HG03521 (cell line): ENCODE results near the gene SLC24A5.

Experiments used
- ATAC-seq: cut with Tn5 transposase; IDR thresholded peaks from one replicate; pipeline ENCODE4 v1.9.1; 2021; ENCODE audit warnings: mild to moderate bottlenecking, moderate library complexity; ENCODE audit not compliant: unreplicated experiment

Gene SLC24A5

GRCh38 chr15:48120745-48121144, at the start of gene SLC24A5:
SLC24A5 (plus strand) TSS chr15:48120990; CDS start chr15:48121045, 55 bp downstream.
- no peak for ATAC-seq

- ATAC-seq: no peak
Measured at GRCh38 chr15:48072941-48073340, 47.8 kb upstream of the SLC24A5 start.

DNA sequence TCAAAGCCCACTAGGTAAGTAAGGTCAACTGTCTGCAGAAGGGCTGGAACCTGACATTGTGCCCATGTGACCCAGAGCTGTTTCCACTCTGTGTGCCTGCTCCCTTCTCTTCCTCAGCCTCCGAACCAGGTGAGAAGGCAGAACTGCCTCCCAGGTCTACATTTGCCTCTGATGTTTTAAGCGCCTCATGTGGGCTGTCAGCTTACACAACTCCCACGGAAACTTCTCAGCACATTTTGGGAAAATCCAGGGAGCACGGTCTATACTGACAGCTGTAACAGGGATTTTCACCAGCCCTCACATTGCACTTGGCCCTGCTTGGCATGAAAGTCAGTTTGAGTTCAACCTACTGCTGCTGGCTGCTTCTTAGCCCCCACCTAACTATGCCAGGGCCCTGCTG, 46.9 kb upstream of the SLC24A5 start:
- ATAC-seq: no peak

DNA sequence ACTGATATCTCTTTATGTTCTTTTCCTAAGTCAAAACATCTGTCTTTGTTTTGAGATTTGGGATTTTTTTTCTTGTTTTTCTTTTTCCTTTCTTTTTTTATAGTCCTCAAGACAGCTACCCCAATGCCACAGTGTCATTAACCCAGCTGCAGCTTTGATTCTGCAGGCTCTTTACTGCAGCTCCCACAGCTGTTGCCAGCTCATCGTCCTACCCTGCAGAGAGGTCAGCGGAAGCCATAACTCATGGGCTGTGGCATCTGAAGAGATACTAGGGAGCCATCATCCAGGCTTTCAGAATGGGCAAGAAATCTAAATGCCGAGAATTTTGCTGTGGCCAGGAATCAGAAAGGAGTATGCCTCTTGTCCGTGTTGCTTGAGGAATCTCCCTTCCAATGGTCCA, 44.3 kb upstream of the SLC24A5 start:
- ATAC-seq: no peak

GRCh38 chr15:48077616-48078184, 43.1 kb upstream of the SLC24A5 start:
- no peak for ATAC-seq

DNA sequence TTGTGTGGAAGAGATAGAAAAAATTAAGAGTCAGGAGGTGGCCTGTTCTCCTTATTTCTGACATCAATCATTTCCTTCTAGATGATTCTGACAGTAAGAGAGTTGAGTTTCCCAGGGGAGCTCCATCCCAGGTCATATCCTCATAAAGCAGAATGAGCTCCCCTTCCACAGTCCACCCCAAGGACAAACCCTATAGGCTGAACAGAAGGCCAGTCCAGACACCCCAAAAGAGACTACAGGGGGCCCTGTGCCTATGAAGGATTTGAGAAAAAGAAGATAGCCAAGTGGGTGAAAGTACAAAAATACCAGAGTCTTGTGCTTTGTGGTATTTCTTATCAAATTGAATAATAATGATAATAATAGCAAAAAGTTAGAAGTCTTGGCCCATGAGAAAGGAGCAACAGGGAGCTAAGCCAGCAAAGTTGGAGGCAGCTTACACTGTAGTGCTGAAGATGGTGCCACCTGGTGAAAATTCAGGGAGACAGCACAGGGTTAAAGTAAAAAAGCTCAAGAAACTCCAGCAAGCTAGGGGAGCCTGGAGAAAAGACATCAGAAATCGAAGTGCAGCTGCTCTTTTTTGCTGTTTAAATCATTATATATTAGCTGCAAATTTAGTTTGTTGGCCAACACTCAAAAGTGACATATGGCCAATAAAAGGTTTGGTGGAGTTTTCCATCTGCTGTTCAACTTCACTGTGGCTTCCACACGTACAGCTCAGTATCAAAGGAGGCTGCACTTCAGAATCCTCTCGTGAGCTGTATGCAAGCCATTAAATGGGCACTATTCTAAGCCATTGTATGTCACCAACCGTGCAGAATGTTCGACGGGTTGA, 35.8 kb upstream of the SLC24A5 start:
- ATAC-seq: no peak

DNA sequence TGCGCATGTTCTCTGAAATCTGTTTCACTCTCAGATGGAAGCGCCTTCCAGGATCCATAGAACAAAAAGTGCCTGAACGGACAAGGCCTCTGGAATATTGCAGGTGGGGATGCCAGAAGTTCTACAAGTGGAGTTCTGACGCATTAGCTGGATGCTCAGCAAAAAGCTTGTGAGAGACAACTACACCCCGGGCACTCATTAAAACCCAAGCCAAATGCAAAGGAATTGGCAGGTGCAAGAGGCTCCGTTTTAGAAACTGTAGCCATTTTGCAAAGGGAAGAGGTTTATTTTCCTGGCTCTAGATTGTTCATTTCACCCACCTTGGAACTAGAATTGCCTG, 35.2 kb upstream of the SLC24A5 start:
- no peak for ATAC-seq

GRCh38 chr15:48086133-48086532, 34.7 kb upstream of the SLC24A5 start:
- ATAC-seq: no peak

- no peak for ATAC-seq
Measured at GRCh38 chr15:48086576-48086975, 34.2 kb upstream of the SLC24A5 start.

- ATAC-seq: no peak
Measured at GRCh38 chr15:48087844-48088243, 32.9 kb upstream of the SLC24A5 start.

- ATAC-seq: no peak
Measured at GRCh38 chr15:48089702-48090101, 31.1 kb upstream of the SLC24A5 start.

GRCh38 chr15:48090115-48090514, 30.7 kb upstream of the SLC24A5 start:
- ATAC-seq: no peak

GRCh38 chr15:48090666-48091065, 30.1 kb upstream of the SLC24A5 start:
- no peak for ATAC-seq

- no peak for ATAC-seq
Measured at GRCh38 chr15:48091522-48091921, 29.3 kb upstream of the SLC24A5 start.

DNA sequence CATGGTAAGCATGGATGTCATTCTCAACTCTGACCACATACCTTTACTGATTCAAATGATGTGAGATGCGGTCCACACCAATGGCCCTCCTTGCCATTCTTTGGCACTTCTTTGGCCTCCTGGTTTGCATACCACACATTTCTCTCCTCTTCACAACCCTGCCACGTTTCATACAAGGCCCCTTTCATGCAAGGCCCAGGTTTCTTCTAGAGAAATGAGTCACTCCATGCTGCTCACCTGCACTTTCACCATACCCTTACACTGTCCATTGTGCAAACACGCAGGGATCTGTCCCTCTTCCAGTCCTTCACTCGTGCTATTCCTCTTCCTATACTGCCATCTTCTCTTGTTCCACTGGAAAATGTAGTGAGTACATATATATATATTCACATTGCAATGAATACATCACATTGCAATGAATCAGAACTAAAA, 24.4 kb upstream of the SLC24A5 start:
- ATAC-seq: peak; percentile 79

GRCh38 chr15:48096813-48097212, 24.0 kb upstream of the SLC24A5 start:
- no peak for ATAC-seq

DNA sequence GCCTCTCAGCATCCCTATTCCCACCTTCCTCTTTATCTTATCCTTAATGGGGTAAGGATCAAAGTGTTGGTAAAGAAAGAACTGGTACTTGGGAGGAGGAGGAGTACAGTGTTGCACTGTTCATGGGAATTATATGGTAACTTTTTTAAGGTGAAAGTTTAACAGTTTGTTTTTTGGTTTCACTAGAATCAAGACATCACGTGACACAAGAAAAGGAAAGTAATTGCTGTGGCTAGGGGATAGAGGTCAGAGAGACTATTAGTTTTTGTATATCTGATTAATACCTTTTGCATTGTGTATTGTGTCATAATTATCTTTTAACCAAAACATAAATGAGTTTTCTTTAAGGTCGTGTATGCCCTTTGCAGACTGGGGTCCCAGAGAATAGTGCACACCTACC, 23.5 kb upstream of the SLC24A5 start:
- no peak for ATAC-seq

- ATAC-seq: no peak
Measured at GRCh38 chr15:48101376-48101961, 19.3 kb upstream of the SLC24A5 start.

GRCh38 chr15:48102167-48102566, 18.6 kb upstream of the SLC24A5 start:
- no peak for ATAC-seq

GRCh38 chr15:48103647-48104046, 17.1 kb upstream of the SLC24A5 start:
- no peak for ATAC-seq

- ATAC-seq: no peak
Measured at GRCh38 chr15:48105936-48106335, 14.9 kb upstream of the SLC24A5 start.

DNA sequence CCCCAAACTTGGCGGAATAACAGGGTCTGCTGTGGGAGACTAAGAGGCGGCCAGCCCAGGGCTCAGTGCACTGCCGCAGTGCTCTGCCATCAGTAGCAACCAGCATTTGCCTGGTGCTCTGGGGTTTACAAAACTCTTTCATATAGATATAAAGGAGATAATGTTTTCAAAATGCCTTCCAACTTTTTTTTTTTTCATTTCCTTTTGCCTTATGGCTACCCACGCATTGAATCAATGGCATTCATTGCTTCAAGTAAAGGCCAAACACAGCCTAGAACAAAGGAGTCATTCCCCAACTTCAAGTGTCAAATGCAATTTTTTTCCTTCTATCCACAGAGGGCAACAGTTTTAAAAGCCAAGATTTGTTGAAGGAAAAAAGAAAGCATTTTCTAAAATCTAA, 11.6 kb upstream of the SLC24A5 start:
- ATAC-seq: no peak
